Left ventricle myocardium inferior (tissue), 1 donor: Measurements from ENCODE around the gene GART. TPM values are rescaled to one million over a fixed set of nuclear protein-coding genes. Genes with fewer than 3 reads are reported as not detected.
A peak's percentile ranks its signal among the peaks of the same experiment; 100 is the strongest.

Source experiments
- DNase-seq: peaks from one replicate; pipeline ENCODE4 v3.0.0-alpha.2; 2020
- H3K27ac ChIP-seq: fragments of 200-600 bp; replicated peaks from 2 replicates; pipeline ENCODE4 v1.8.0; 2021
- H3K27me3 ChIP-seq: fragments of 200-600 bp; 2 replicates; pipeline ENCODE4 v1.8.0; 2021; ENCODE audit warnings: low read depth
- H3K36me3 ChIP-seq: fragments of 200-600 bp; 2 replicates; pipeline ENCODE4 v1.8.0; 2021
- H3K4me1 ChIP-seq: fragments of 200-600 bp; 2 replicates; pipeline ENCODE4 v1.8.0; 2021
- H3K4me3 ChIP-seq: fragments of 200-600 bp; 2 replicates; pipeline ENCODE4 v1.8.0; 2021; ENCODE audit warnings: mild to moderate bottlenecking, moderate library complexity
- H3K9me3 ChIP-seq: fragments of 200-600 bp; replicated peaks from 2 replicates; pipeline ENCODE4 v1.8.0; 2021
- intact Hi-C: fragments of 100-400 bp; cut with micrococcal nuclease; formaldehyde crosslinking; loops from one replicate; pipeline ENCODE4 v1.11.0; 2022
- total RNA-seq: library from RNA; stranded (reverse); fragmentation: NEBNext Ultra II Directional; extraction: Animal tissue kit (Norgen Biotek cat#: 25700); gene quantifications from one replicate; pipeline ENCODE4 v1.2.1, GENCODE V29; 2021
- TF ChIP-seq, protein P1 (sequence below): fragments of 200-600 bp; IDR thresholded peaks from 2 replicates; pipeline ENCODE4 v1.8.0; 2021; ENCODE audit warnings: antibody characterized with exemption, mild to moderate bottlenecking, borderline replicate concordance
- donor health status: DM: no; HTN: yes; CAD: no; lungs with severe emphysema.

Gene GART
- total RNA-seq, 1 donor from 2014 or later, result 41.5 TPM

DNA sequence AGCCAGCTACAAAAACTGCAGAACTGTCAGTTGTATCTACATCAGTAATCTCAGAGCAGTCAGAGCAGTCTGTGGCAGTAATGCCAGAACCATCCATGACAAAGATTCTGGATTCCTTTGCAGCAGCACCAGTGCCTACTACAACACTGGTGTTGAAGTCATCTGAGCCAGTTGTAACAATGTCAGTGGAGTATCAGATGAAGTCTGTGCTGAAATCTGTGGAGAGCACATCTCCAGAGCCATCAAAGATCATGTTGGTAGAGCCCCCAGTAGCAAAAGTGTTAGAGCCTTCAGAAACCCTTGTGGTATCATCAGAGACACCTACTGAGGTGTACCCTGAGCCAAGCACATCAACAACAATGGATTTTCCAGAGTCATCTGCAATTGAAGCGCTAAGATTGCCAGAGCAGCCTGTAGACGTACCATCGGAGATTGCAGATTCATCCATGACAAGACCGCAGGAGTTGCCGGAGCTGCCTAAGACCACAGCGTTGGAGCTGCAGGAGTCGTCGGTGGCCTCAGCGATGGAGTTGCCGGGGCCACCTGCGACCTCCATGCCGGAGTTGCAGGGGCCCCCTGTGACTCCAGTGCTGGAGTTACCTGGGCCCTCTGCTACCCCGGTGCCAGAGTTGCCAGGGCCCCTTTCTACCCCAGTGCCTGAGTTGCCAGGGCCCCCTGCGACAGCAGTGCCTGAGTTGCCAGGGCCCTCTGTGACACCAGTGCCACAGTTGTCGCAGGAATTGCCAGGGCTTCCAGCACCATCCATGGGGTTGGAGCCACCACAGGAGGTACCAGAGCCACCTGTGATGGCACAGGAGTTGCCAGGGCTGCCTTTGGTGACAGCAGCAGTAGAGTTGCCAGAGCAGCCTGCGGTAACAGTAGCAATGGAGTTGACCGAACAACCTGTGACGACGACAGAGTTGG lies 8.2 kb upstream of the GART start:
- no peak overlapping the region for H3K27ac ChIP-seq
- DNase-seq, result no peak
- peaks cover 36% of the 10 kb centered on the region for H3K4me1 ChIP-seq
- intact Hi-C loops, result no loop called here
- H3K4me3 ChIP-seq, result no peak overlapping the region
- no peaks in the 10 kb centered on the region for H3K9me3 ChIP-seq
- TF ChIP-seq, protein P1, sequence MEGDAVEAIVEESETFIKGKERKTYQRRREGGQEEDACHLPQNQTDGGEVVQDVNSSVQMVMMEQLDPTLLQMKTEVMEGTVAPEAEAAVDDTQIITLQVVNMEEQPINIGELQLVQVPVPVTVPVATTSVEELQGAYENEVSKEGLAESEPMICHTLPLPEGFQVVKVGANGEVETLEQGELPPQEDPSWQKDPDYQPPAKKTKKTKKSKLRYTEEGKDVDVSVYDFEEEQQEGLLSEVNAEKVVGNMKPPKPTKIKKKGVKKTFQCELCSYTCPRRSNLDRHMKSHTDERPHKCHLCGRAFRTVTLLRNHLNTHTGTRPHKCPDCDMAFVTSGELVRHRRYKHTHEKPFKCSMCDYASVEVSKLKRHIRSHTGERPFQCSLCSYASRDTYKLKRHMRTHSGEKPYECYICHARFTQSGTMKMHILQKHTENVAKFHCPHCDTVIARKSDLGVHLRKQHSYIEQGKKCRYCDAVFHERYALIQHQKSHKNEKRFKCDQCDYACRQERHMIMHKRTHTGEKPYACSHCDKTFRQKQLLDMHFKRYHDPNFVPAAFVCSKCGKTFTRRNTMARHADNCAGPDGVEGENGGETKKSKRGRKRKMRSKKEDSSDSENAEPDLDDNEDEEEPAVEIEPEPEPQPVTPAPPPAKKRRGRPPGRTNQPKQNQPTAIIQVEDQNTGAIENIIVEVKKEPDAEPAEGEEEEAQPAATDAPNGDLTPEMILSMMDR, result no peak
- peaks cover 88% of the 10 kb centered on the region for H3K36me3 ChIP-seq
- no peaks in the 10 kb centered on the region for H3K27me3 ChIP-seq

DNA sequence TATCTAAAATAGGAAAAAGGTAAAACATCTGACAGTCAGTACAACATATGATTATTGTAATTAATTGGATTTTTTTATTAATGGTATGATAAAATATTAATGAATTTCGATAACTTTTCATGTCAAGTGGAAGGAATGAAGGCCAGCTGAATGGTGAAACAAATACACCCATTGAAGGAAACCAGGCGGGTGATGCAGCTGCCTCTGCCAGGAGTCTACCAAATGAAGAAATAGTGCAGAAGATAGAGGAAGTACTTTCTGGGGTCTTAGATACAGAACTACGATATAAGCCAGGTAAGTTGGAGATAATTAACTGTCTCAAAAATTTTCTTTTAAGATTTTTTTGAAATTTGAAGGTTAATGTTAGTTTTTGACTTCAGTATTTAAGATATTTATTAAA lies 4.2 kb upstream of the GART start:
- Histone ChIP-seq H3K4me1 (peaks cover 64% of the 10 kb centered on the region), H3K27ac (no peak overlapping the region)
- intact Hi-C loops, result no loop called here

DNA sequence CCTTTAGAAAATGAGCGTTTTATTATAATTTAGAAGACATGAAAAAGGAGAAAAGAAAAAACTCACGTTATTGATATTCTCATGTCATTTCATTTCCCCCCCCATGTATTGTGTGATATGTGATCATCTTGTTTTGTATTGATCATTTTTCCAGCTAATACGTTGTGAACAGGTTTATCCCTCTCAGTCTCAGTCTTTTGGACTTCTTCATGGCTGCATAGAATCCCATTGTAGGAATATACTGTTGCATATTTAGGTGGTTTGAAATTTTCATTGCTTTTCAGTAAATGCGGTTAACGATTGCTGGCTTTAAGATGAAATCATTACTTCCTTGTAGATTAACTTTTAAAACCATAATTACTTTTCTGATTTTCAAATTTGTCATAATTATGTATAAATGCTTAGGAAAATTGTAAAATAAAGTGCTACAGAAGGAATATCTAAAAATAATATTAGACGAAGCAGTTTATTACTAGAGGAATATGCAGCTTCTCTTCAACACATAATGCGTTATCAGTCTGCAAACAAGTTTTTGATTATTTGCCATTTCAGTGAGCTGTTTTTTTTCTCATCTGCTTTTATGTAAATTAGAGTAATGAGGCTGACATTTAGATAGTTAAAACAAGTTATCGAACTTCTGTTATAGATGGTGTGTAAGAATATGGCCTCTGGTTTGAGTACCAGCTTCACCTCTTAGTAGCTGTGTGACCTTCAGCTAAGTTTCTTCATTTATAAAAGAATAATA lies 2.7 kb upstream of the GART start:
- H3K27me3 ChIP-seq, result no peaks in the 10 kb centered on the region
- TF ChIP-seq, protein P1, result no peak
- no peaks in the 10 kb centered on the region for H3K9me3 ChIP-seq
- H3K27ac ChIP-seq, result peak overlapping the region; percentile 99
- no peak for DNase-seq
- intact Hi-C loops, result no loop called here
- peaks cover 74% of the 10 kb centered on the region for H3K4me1 ChIP-seq
- peaks cover 35% of the 10 kb centered on the region for H3K36me3 ChIP-seq
- peak overlapping the region; percentile 80 for H3K4me3 ChIP-seq

More for the DNA sequence above, 4.2 kb upstream of the GART start:
- peaks cover 50% of the 10 kb centered on the region for H3K36me3 ChIP-seq
- H3K9me3 ChIP-seq, result no peaks in the 10 kb centered on the region
- no peak for DNase-seq
- no peaks in the 10 kb centered on the region for H3K27me3 ChIP-seq
- H3K4me3 ChIP-seq, result no peak overlapping the region
- TF ChIP-seq, protein P1, result no peak

DNA sequence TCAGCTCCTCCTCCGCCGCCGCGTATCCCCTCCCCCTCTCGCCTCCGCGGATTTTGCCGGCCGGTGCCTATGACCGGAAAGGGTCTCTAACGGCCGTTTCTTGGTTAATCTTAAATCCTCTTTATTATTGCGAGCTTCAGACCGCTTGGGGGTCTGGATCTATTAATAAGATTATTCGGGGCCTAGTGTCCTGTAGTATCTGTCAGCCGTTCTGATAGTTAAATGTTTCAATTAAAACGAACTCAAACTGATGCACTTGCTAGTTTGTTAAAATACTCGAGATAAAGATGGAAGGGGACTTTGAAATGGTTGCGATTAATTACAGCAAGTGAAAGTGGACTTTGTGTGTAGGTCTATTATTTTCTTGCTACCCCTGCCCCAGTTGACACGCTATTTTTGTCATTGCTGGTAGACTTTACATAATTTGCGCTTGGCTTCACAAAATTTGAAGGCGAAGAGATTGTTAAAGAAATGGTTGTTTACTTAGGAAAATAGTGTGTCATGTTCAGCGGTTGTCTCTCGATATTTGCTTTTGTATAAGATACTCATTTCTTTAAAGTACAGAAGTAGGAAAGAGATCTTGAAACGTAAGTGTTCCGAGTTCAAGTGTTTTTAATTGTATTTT lies 1.7 kb upstream of the GART start:
- H3K36me3 ChIP-seq, result peaks cover 30% of the 10 kb centered on the region
- H3K4me1 ChIP-seq, result peaks cover 72% of the 10 kb centered on the region
- intact Hi-C loops, result no loop called here
- no peaks in the 10 kb centered on the region for H3K9me3 ChIP-seq
- H3K27me3 ChIP-seq, result no peaks in the 10 kb centered on the region
- peak; percentile 71 for DNase-seq
- H3K27ac ChIP-seq, result peak overlapping the region; percentile 99
- peak overlapping the region; percentile 80 for H3K4me3 ChIP-seq
- TF ChIP-seq, protein P1, result no peak
